Measurements from ENCODE around the gene NFIX.

Gene NFIX

DNA sequence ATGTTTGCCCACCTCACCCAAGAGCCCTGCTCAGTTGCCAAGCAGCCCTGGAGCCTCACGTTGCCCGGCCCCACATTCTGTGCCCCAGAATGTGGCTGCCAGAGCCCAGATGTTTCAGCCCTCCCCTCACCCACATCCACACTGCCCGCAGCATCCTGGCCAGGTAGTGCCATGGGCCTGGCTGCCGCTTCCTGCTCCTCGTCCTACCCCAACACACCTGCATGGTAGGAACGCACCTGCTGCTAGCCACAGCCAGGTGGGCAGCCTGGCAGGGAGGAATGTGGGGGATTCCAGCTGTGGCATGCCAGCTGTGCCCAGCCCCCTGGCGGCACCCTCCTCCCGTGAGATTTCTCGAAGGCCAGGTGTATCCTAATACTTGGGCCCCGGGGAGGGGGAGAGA, 7.5 kb upstream of the NFIX start:
- no peak for DNase-seq (ENCODE audit: low read depth)

GRCh38 chr19:12990431-12990830, 4.8 kb upstream of the NFIX start:
- no peak for DNase-seq (ENCODE audit: low read depth)

DNA sequence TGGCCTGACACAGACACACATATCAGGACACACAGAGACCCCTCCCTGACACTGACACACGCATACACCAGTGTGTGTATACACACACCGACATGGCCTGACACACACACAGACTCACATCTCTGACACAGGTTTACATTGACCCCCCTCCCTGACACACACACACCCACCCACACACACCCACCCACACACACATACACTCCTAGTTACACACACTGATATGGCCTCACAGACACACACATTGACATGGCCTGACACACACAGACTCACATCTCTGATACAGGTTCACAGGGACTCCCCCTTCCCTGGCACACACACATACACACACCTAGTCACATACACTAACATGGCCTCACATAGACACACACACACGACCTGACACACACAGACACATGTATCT, 4.4 kb upstream of the NFIX start:
- no peak for DNase-seq (ENCODE audit: low read depth)

- no peak for DNase-seq (ENCODE audit: low read depth)
Measured at GRCh38 chr19:12991296-12991695, 4.0 kb upstream of the NFIX start.

DNA sequence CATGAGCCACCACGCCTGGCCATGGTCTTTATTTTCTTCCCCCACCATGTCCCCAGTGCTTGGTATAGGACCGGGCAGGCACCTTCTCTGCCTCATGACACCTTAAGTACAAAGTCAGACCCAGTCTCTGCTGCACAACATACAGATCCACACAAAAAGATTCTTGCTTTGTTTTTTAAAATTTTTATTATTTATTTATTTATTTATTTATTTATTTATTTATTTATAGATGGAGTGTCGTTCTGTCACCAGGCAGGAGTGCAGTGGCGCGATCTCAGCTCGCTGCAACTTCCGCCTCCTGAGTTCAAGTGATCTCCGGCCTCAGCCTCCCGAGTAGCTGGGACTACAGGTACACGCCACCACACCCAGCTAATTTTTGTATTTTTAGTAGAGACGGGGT, 2.5 kb upstream of the NFIX start:
- no peak for DNase-seq (ENCODE audit: low read depth)

- DNase-seq (ENCODE audit: low read depth), result no peak
Measured at GRCh38 chr19:12993562-12993961, 1.7 kb upstream of the NFIX start.

- peak; percentile 41 for DNase-seq (ENCODE audit: low read depth)
Measured at GRCh38 chr19:12995596-12996405, 526 bp downstream of the NFIX start.

DNA sequence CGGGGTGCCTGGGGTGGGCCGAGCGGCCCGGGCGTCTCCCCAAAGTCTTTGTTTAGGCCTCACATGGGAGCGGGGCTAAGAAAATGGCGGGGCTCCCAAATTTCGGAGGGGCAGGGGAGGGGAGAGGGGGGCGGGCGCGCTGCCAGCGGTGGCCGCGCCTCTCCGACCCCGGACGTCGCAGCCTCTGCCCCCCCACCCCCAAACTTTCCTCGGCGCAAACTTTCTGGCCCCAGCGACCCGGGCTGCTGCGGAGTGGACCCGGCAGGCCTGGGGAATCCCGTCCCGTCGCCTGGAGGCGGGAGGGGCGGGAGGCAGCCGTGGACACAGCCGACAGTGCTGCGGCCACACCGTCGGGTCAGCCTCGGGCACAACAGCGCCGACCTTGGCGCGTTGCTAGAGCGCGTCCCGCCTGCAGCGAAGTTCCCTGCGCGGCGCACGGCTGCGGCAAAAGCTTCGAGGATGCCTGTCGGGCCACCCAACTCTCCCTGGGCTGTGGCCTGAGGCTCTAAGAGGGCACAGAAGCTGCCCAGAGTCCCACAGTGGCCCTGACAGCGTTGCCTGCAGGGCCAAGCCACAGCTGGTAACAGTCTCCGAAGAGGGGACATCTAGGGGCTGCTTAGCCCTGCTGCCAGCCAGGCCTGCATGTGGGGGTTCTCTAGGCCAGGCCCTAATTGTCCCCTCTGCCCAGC, 1.3 kb downstream of the NFIX start:
- peak; percentile 45 for DNase-seq (ENCODE audit: low read depth)

- no peak for DNase-seq (ENCODE audit: low read depth)
Measured at GRCh38 chr19:12997179-12997966, 2.1 kb downstream of the NFIX start.

DNA sequence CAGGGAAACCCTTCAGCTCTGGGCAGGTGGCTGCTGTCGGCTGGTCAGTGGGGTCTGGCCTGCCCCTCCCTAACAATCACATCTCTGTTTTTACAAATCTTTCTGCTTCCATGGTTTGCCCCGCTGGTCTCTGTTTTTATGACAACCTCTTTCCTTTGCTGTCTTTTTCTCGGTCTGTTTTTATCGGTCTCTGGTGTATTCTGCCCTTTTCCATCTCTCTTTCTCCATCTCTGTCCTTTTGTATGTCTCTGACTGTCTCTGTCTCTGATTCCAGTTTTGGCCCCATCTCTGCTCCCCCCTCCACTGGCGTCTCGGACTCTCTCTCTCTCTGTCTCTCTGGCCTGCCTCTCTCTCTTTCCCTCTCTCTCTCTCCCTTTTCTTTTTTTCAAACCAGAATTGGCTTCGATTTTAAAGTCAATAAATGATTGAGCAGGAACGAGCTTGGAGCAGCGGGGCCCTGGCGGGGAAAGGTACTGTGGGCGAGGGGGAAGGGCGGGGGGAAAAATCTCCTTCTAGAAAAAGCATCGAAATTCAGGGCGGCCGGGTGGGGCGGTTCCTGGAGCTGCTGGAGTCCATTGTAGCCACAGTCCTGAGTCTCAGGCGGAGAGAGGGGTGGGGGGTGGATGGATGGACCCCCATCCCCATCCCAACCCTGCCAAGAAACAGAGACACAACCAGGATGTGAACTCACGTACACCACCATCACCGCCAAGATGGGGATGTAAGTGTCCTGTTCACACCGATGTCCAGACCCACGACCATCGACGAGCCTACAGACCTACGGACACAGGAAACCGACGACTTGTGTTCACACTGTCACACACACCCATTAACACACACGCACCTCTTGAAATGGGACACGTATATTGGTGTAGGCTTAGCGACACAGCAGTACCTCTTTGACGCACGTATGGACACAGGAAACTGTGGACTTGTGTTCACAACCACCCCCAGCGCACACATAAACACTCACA, 3.0 kb downstream of the NFIX start:
- no peak for DNase-seq (ENCODE audit: low read depth)

DNA sequence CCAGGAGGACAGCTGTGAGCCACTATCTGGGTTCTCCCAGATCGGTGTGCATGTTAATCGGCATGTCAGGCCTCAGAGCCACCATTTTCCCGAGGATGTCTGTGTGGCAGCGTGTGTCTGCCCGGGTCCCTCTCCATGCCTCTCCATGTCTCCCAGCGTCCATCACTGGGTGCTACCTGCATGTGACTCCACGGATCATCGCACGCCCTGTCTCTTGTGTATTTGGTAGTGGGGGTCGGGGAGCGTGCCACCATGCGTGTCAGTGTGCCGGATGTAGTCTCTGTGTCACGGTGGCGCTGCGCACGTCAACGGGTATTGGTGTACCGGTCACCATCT, 5.9 kb downstream of the NFIX start:
- no peak for DNase-seq (ENCODE audit: low read depth)

- no peak for DNase-seq (ENCODE audit: low read depth)
Measured at GRCh38 chr19:13001502-13002165, 6.4 kb downstream of the NFIX start.

DNA sequence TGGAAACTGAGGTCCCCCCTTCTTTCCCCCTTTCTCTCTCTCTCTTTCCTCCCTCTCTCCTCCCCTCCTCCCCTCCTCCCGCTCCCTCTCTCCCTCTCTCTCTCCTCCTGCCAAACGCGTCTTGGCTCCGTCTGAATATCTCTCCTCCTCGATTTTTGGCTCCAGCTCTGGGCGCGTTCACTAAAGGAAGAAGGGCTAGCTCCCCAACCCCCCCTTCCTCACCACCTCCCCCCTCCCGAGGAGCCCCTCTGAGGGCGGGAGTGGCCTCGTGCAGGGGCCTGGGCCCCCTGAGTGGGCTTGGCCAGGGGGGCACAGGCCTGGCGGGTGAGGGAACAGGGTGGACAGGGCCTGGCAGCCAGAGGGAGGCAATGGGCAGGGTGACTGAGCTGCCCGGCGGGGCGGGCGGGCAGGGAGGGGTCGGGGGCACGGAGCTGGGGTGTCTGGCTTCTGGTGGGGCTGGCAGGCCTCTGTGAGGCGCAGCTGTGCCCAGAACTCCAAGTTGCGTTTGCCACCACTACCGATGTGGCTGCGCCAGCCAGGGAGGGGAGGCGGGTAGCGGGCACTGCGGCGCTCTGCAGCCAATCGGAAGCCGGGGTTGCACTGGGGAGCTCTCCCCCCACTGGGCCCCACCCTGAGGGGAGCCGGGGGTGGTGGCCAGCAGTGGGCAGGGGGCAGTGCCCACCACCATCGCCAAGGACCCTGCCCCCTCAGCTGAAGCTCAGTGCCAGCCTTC, 7.1 kb downstream of the NFIX start:
- DNase-seq (ENCODE audit: low read depth), result peak; percentile 29

DNA sequence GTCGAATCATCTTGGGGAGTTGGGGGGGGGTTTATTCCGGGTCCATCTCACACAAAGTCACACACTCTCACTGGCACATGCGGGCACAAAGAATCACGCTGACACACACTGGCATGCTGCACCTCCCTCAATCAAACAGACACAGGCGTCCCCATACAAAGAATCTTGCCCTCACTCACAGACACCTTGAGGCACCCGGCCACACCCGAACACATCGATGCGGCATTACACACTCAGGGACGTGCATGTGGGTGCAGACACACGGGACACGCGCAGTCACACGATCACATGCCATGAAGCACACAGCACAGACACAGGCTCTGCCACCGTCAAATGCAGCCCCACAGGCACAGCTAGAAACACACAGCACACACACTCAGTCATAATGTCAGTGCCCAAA, 7.8 kb downstream of the NFIX start:
- DNase-seq (ENCODE audit: low read depth), result no peak

GRCh38 chr19:13004273-13004672, 9.0 kb downstream of the NFIX start:
- no peak for DNase-seq (ENCODE audit: low read depth)

GRCh38 chr19:13005253-13005652, 10.0 kb downstream of the NFIX start:
- DNase-seq (ENCODE audit: low read depth), result no peak

GRCh38 chr19:13005861-13006370, 10.6 kb downstream of the NFIX start:
- DNase-seq (ENCODE audit: low read depth), result no peak

- DNase-seq (ENCODE audit: low read depth), result no peak
Measured at GRCh38 chr19:13006431-13007281, 11.4 kb downstream of the NFIX start.

- no peak for DNase-seq (ENCODE audit: low read depth)
Measured at GRCh38 chr19:13007292-13008045, 12.2 kb downstream of the NFIX start.
